GM19372 (cell line): ENCODE data around the gene FERMT3.
"Not testable (repeated sequence)": the region's sequence is repeated elsewhere in the genome, so short reads cannot be mapped to it uniquely, and the experiment has no call there.

Experiments used
- ATAC-seq: cut with Tn5 transposase; IDR thresholded peaks from one replicate; pipeline ENCODE4 v1.9.1; 2021; ENCODE audit warnings: mild to moderate bottlenecking, low read depth, moderate library complexity; ENCODE audit not compliant: unreplicated experiment

FERMT3 gene

DNA sequence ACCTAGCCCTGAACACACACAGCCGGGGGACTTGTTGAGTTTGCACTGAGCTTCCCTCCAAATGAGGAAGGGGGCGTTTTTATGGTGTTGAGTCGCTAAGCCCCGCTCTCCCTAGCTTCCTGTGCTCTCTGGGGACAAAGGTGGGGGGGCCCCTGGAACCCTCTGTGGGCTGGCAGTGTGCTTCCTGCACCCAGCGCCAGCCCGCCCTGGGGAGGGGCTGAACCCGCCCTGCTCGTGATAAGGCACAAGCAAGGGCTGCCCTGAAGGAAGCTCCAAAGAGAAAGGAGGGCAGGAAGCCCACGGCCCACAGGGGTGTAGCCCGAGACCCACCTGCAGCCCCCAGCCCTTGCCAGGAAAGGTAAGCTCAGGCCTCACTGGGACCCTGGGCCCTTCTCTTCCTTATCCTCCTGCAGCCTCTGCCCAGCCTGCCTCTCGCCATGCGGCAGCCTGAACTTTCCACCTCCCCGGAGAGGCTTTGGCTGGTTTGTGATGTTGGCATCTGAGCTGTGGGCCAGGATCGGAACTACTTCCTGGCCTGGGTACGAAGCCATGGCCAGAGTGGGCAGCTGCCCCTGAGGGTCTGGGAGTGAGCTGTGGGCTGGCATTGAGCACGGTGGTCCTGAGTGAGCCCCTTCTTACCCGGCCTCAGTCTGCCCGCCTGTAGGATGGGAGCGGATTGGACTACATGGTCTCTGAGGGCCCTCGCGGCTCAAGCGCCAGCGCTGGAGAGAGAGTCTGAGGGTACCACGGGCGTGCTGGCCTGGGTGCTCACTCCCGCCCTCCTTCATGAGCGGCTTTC lies at the start of gene FERMT3:
Gene FERMT3, plus strand, starts transcription at position 265 of the 799 bp plus-strand sequence. CDS start 644 bp downstream, outside the sequence.
- peak; percentile 44 for ATAC-seq

DNA sequence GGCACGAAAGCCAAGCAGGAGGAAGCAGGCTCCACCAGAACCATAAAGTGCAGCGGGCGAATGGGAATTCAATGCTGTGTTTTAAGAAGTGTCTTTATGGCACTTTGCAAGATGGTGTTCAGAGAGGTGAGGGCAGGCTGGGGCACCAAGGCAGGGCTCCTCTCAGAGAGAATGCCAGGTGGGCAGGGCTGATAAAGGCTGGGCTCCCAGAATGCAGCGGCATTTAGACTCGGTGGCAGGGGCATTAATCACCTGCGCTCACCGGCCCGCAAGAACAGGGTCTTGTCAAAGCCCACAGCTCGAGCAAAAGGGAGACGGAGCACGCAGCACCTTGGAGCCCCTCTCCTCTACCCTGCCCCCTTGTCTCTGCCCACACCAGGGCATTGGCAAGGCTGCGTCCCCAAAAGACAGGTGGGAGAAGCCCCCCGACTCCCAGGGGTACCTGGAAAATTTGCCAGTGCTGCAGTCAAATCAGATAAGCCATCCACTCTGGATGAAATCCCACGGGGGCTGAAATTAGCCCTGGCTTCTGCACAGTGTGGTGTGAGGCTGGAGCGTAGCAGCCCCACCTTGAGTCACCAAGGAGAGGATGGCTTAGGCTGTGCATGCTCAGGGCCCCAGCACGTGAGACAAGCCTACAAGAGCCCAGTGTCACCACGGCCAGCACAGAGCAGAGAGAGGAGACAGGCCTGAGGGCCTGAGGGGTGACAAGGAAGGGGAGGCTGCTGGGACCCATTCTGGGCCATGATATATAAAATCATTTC lies 48.7 kb upstream of the FERMT3 start:
- ATAC-seq, result no peak

DNA sequence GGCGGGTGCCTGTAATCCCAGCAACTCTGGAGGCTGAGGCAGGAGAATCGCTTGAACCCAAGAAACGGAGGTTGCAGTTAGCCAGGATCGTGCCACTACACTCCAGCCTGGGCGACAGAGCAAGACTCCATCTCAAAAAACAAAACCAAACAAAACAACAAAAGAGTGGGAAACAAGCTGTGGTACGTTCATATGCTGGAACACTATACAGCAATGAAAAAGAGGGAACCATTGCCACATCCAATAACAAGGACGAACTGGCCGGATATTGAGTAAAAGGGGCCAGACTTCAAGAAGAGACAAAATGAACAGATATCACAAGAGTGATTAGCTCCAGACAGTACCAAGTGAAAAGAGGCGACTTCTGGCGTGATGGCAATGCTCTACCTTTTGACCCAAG lies 45.5 kb upstream of the FERMT3 start:
- ATAC-seq, result no peak

DNA sequence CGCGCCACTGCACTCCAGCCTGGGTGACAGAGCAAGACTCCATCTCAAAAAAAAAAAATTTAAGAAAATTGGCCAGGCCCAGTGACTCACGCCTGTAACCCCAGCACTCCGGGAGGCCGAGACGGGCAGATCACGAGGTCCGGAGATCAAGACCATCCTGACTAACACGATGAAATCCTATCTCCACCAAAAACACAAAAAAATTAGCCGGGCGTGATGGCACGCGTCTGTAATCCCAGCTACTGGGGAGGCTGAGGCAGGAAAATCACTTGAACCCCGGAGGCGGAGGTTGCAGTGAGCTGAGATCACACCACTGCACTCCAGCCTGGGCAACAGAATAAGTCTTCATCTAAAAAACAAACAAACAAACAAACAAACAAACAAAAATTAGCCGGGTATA lies 43.8 kb upstream of the FERMT3 start:
- not testable (repeated sequence) for ATAC-seq

DNA sequence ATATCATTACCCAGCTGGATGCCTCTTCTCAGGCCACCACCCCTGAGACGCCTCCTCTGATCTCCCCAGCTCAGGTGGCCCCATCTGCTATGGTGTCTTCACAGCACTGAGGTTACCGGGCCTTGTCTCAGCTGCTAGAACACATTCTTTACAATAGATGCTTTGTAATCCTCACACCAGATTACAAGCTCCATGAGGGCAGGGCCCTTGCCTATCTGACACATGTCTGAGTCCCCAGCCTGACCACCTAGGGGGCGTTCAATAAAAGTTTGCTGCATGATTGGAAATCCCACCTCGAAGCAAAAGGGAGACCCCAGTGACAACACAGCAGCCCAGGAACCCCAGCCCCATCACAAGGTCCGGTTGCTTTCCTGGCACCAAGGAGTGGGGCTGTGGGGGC lies 42.6 kb upstream of the FERMT3 start:
- ATAC-seq, result no peak

DNA sequence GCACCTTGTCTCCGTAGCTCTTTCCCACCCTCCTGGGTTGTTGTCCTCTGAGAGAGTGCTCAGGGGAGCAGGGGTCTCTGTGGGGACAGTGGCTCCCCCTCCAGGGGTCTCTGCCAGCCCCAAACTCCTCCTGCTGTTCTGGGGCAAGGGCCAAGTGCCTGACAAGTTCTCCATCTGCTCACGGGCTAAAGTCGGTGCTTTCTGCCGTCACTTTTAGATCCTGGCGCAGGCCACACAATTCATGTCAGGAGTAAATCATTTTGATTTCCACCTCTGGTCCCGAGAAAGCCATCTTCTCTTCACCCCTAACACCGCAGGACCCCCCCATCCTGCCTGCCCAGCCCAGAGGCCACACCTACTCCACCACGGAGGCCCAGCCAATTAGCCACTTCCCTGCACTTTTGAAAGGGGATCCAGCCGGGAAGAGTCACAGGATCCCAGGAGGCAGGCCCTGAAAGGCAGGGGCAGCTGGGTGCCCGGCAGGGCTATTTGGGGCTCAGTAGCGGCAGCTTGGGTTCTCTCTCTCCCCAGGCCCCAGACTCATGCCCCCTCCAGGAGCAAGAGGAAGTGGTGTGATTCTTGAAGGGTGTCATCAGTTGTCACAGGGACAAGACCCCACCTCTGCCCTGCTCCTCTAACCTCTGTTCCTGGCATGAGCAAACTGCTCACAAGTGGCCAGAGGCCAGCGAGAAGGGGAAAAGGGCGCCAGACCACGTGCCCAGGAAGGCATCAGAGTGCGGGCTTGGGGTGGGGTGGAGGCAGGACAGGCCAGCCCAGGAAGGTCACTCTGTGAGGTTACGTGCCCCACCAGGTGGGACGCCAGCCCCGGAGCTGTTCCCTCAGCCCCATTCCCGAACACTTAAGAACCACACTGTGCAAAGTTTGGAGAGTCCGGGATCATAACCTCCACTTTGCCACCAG lies 41.9 kb upstream of the FERMT3 start:
- no peak for ATAC-seq

DNA sequence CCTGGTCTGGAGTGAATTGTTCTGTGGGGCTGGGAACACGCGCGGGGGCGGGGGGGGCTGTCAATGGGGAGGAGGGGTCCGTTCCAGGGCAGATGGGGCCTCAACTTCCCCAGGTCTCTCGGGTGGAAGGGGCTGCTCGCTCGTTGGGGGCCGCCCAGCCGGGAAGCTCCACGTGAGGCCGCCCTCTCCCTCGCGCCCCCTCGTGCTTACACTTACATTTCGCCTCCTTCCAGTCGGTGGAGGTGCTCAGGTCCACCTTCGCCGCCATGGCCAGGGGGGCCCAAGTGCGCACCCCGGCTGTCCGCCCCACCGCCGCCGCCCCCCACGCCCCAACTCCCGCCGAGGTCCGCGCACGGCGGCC lies 41.1 kb upstream of the FERMT3 start:
- ATAC-seq, result no peak

DNA sequence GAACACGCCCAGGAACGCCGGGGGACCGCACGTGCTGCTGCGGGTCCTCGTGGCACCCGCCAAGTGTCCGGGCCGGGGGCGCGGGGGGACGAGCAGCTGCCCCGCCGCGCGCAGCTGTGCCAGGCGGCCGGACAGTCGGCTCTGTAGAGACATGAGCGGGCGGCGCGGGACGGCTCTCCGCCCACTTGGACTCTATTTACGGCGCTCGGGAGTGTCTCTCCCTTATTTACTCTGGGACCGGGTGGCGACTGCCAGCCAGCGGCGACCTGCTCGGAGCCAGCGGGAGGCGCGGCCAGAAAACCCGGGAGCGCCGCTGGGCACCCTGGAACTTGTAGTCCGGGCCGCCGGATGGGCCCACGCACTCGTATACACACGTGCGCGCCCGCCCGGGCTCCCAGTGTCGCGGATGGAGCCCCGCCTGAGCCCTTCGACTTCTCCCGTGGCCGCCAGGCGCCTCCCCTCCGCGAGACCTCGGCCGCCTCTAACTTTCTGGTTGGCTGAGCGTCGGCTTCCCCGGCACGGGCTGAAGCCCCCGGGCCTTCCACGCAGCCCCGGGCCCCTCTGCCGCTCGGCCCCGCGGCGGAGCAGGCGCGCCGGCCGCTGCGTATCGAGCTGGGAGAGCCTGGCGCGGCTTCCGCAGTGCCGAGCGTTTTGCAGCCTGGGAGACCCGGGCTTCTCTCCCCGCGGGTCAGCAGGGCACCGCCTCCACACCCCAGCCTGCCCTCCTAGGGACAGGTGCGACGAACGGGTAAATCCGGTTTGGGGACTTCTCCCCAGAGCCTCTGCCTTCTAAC lies 40.5 kb upstream of the FERMT3 start, which contains the start of gene MACROD1:
Gene MACROD1, minus strand, starts transcription at position 272 of the 794 bp plus-strand sequence. Its CDS starts 119 bp downstream, at position 153.
- ATAC-seq, result peak; percentile 73

DNA sequence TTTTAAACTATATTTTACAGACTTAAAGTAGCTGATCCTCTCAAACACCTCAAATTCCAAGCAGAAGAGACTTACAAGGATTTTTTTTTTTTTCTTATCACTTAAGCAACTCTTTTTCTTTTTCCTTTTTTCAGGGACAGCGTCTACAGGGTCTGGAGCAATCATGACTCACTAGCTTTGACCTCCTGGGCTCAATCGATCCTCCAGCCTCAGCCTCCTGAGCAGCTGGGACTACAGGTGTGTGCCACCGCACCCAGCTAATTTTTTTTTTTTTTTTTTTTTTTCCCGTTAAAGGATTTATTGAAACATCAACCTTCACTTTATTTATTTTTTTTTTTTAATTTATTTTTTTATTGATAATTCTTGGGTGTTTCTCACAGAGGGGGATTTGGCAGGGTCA lies 36.1 kb upstream of the FERMT3 start:
- ATAC-seq, result no peak

DNA sequence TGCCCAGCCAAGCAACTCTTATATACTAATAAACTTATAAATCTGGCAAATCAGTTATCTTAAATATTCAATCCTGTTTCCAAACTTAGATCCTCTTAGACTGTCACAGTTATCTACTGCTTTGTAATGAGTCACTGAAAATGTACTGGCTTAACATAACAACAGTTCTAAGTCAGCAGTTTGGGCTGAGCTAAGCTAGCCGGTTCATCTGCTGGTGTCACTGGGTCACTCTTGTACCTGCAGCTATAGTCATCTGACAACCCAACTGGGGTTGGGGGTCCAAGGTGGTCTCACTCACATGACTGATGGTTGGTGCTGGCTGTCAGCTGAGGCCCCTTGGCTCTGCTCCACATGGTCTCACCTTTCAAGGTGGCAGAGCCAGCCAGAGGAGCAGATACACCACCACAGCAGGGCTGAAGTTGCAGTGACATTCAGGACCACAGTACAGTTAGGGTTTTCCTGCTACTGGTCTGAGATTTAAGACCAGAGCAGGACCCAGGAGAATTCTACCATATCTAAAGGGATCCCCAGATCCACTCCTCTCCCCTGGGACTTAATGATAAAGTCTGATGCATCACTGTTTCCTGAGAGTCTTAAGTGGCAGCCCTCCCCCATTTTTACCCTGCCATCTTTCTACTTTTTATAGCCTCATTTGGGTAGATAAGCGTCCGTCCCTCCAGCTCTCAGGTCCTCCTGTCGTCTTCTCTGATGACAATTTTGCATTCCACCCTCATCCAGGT lies 32.7 kb upstream of the FERMT3 start:
- no peak for ATAC-seq

DNA sequence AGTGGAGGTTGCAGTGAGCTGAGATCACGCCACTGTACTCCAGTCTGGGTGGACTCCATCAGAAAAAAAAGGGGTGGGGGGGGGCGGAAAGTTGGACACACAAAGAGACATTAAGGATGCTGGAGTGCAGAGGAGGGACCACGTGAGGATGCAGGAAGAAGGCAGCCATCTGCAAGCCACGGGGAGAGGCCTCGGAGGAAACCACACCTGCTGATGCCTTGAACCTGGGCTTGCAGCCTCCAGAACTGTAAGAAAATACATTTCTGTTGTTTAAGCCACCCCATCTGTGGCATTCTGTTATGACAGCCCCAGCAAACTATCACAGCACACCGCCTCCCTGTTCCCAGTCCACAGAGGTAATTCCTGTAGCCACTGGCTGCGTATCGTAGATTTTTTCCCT lies 29.8 kb upstream of the FERMT3 start:
- no peak for ATAC-seq

DNA sequence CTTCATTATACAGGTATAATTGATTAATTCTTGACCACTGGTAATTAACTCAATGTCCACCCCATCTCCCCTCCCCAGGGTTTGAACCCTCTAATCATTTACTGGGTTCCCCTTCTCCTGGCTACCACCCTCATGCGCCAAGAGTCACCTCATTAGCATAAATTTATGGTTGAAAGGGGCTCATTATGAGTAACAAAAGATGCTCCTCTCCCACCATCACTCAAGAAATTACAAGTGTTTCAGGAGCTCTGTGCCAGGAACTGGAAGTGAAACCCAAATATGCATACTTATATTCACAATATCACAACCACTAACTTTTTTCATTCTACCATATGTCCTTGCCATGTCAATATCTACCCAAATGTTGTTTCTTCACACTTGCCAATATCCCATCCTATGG lies 28.3 kb upstream of the FERMT3 start:
- no peak for ATAC-seq

DNA sequence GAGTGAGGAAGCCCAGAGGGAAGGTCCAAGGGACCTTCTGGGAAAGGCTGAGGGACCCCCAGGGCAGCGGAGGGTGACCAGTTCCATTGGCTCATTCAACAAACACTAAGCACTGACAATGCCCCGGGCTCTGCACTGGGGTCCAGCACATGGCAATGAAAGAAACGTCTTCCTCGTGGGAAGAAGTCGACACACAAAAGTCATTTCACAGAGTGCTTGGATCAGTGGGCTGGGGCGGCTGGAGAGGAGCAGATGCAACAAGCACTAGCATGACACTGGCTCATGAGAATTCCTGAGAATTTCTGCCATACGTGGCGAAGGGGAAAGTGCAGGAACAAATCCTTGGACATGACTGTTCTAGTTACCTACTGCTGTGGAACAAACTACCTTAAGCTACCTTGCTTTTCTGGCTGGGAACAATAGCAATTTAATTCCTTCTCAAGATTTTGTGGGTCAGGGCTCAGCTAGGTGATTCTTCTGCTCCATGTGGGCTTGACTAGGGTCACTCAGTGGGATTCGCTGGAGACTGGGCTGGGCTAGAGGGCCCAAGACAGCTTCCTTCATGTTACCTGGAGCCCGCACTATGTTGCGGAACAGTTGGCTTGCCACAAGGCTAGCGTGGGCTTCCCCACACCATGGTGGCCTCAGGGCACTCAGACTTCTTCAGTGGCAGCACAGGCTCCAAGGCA lies 27.4 kb upstream of the FERMT3 start:
- ATAC-seq, result no peak

DNA sequence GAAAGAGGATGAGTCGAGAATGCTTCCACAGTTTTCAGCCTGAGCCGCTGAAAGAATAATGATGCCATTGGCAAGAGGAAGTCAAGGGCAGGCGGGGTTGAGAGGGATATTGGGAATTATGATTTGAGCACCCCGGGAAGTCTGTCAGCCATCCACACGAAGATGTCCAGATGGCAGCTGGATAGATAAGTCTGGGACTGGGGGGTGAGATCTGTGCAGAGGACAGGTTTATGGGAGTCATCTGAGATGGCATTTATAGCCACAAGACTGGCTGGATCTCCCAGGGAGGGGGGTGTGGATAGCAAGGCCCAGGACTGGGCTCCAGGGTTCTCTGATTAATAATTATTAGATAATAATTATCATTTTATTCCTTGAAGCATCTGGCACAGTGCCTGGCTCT lies 25.6 kb upstream of the FERMT3 start:
- ATAC-seq, result no peak

DNA sequence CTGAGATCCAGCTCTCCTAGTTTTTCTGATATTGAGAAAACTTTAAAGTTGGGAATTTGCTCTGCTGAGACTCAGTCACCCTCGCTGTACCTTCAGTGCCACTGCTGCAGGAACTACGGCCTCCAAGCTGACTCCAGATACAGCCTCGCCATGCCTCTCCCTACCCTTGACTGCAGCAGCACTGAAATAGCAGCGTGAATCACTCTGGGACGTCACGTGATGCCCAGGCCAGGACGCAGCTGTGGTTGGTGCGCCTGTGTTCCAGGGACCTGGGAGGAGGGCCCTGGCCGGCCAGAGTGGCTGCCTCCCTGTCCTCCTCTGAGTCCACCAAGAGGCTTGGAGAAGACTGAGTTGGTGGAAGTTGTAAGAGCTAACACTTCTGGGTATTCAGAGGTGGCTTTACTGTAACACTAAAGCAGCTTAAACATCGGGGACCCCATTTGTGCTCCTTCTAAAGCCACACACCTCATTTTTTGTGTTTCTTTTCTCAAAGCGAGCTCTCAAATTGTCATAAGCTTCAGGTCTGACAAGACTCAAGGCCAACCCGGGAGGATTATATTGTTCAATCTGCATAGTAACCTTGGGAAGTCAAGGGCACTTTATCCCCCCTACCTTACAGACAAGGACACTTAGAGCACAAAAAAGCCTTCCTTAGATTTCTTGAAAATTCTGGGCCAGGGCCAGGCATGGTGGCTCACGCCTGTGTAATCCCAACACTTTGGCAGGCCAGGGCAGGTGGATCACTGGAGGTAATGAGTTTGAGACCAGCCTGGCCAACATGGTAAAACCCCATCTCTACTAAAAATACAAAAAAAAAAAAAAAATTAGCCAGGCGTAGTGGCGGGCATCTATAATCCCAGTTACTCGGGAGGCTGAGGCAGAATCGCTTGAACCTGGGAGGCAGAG lies 24.8 kb upstream of the FERMT3 start:
- no peak for ATAC-seq

DNA sequence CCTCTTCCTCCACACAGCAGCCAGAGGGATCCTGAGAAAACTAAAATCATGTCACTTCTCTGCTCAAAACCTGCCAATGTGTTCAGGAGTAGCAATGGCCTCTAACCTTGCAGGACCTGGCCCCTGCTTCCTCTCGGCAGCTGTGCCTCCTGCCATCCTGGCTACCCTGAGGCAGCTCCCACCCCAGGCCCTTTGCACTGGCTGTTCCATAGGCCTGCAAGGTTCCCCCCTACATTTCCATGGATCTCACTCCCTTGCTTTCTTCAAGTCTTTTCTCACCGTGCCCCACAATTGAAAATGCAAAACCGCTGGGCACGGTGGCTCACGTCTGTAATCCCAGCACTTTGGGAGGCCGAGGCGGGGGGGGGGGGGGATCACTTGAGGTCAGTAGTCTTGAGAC lies 22.6 kb upstream of the FERMT3 start:
- no peak for ATAC-seq

DNA sequence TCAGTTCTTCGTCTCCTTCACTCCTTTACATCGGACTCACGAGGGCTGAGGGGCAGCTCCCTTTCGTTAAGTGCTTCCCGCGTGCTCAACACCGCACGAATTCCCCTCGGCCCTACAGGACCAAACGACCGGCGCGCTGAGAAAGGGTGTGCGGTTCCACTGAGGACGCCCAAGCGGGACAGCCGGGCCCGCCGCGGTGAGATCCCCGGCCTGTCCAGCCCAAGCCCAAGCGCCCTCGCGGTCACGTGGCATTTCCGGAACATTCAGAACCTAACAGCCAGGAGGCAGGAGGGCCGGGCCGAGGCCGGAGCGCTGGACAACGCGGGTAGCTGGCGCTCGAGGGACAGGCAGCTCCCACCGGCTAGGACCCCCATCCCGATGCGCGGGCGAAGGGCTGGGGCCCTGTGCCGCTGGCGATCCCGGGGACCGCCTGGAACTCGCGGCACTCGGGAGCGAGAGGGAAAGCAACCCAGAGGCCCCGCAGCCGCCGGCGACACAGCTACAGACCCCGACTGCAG lies 21.3 kb upstream of the FERMT3 start:
- peak; percentile 12 for ATAC-seq
